ENCODE data around the gene GLIS2.

The GLIS2 gene

GRCh38 chr16:4354512-4355409 is 38.9 kb downstream of the GLIS2 start:
- DNase-seq, result no peak

GRCh38 chr16:4356820-4357219 is 41.0 kb downstream of the GLIS2 start:
- DNase-seq, result no peak

- no peak for DNase-seq
Measured at GRCh38 chr16:4358236-4358635, 42.4 kb downstream of the GLIS2 start.

GRCh38 chr16:4358831-4359561 is 43.1 kb downstream of the GLIS2 start:
- peak; percentile 58 for DNase-seq

- no peak for DNase-seq
Measured at GRCh38 chr16:4359914-4360313, 44.0 kb downstream of the GLIS2 start.

GRCh38 chr16:4360538-4361021 is 44.7 kb downstream of the GLIS2 start:
- no peak for DNase-seq

GRCh38 chr16:4361033-4361943 is 45.4 kb downstream of the GLIS2 start:
- DNase-seq, result no peak

- DNase-seq, result no peak
Measured at GRCh38 chr16:4361944-4362311, 46.1 kb downstream of the GLIS2 start.

- DNase-seq, result no peak
Measured at GRCh38 chr16:4362476-4363135, 46.7 kb downstream of the GLIS2 start.

- DNase-seq, result no peak
Measured at GRCh38 chr16:4364196-4365013, 48.5 kb downstream of the GLIS2 start.

- no peak for DNase-seq
Measured at GRCh38 chr16:4365014-4365406, 49.1 kb downstream of the GLIS2 start.

GRCh38 chr16:4365615-4366014 is 49.7 kb downstream of the GLIS2 start:
- DNase-seq, result no peak

GRCh38 chr16:4366016-4366415 is 50.1 kb downstream of the GLIS2 start:
- no peak for DNase-seq

- no peak for DNase-seq
Measured at GRCh38 chr16:4367393-4367856, 51.6 kb downstream of the GLIS2 start.

GRCh38 chr16:4369007-4369733 is 53.3 kb downstream of the GLIS2 start:
- no peak for DNase-seq

GRCh38 chr16:4370151-4370550 is 54.3 kb downstream of the GLIS2 start:
- no peak for DNase-seq

GRCh38 chr16:4370570-4371356 is 54.9 kb downstream of the GLIS2 start:
- DNase-seq, result no peak

- DNase-seq, result peak; percentile 69
Measured at GRCh38 chr16:4371357-4372000, 55.6 kb downstream of the GLIS2 start, which contains the start of gene VASN. Gene VASN (plus strand): TSS chr16:4371848. CDS start chr16:4380878, 9,030 bp downstream.

GRCh38 chr16:4372001-4372577 is 56.2 kb downstream of the GLIS2 start:
- DNase-seq, result no peak
